Activated T-helper 1 cell treated with Interleukin-2 at 50 U/mL for 16 hours (primary cell): ENCODE measurements around the gene ZNF516.

Source experiments
- DNase-seq: peaks from one replicate; pipeline ENCODE4 v3.0.0-alpha.2; 2020; ENCODE audit warnings: low read depth

The ZNF516 gene

DNA sequence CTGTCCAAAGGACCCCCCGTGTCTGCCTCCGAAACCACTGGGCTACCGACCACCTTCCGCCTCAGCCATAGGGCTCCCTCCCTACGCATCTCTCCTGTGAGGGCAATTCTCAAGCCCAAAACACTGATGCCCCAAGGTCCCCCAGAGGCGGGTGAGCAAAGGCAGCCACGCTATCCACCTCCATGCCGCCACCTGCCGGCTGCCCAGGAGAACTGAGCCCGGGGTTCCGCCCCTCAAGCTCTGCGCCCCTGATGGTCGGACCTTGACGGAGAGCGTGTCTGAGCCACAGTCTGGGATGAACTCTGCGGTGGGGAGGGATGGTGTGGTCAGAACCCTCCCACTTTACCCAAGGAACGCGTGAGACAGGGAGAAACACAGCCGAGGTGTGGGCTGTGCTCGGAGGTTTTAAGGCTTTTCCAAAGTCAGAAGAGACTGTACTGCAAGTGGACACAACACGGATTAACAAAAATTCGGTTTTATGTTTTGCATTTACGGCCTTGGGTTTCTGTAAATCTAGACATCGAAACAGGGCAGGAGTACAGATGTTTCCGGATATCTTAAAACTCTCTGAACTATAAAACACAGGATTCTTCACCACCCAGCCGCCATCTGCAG, 114.1 kb downstream of the ZNF516 start:
- DNase-seq = no peak

DNA sequence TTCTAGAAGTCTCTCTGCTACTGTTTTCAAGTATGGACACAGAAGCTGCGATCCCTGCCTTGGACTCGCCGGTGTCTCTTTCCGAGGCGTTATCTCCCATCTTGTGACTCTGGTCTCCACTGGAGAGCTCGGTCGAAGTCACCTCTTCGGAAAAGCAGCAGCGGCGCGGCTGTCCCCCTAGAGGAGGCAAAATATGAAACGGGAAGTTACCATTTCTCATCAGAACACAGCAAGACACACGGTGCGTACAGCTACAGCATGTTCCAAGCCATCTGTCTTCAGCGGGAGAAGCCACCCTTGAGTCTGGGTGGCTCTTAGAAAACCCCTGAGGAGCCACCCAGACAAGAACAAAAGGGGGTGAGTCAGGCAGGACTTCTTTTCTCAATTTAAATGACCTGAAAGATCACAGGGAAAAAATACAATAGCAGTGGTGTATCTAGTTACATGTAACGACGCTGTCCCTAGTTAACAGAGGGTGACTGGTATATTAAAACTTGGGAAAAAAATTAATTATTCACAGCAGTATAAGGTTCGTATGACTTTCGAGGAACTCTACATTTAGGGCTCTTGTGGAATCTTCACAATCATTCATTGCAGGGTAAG, 114.8 kb downstream of the ZNF516 start:
- no peak for DNase-seq

DNA sequence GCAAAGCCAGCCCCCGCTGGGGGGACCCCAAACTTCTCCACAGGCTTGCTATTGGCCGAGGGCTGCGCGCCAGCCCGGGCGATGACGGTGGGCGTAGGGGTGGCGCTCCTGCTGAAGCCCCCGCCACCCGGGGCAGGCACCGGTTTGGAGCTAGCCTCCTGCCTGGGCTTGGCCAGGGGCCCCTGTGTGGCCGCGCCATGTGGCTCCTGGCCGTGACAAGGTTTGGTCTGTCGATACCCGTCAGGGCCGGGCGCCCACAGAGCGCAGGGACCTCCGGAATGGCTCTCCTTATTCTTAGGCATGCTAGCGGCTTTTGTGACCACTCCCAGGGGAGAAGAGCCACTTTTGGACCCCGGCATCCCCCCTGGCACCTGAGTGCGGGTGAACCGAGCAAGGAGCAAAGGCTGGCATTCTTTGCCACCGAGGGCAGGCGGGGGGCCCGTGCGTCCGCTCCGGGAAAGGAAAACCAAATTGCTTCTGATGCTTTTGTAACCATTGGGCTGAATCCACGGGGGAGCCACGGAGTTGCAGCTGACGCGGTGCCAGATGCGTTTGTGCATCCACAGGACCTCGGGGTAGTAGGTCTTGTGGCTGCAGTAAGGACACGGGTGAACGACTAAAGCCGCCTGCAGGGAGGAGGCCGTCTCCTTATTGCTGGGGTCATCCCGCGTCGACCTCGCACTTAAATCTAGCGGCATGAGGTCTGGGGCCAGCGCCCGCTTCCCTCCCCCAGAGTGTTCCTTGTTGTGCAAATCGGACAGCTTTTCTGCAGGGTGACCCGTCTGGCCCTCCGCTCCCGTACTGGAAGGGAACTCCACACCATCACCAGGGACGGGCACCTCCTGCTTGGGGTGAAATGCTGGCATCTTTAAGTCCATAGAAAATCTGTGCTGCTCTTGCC, 115.6 kb downstream of the ZNF516 start:
- no peak for DNase-seq

DNA sequence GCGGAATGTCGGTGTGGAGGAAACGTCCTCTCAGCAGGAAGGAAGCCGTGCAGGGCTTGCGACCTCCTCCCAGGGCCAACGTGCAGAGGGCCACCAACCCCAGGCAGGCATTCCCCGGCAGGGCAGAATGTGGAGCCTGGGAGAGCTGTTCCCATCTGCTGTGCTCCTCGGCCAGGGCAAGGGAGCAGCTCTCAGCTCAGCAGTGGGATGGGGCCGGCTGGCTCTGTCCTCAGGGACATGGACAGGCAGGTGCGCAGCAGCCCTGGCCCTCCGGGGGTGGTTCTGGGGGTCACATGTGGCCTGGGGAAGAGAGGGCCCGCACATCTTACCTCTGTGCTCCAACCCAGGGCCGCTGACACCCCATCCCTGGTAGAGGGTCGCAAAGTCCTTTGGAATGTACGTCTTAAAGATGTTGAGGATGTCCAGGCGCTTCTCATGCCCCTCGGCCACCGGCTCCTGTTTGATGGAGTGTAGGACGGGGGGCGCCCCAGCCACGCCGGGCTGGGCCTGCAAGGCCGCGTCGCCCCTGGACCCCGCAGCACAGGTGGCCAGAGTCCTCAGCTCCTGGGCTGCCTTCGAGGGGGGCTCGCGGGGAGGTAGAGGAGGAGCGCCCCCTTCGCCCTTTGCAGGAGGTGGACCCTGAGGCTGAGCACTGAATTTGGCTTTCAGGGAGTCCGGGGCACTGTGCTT, 116.4 kb downstream of the ZNF516 start:
- DNase-seq = no peak

DNA sequence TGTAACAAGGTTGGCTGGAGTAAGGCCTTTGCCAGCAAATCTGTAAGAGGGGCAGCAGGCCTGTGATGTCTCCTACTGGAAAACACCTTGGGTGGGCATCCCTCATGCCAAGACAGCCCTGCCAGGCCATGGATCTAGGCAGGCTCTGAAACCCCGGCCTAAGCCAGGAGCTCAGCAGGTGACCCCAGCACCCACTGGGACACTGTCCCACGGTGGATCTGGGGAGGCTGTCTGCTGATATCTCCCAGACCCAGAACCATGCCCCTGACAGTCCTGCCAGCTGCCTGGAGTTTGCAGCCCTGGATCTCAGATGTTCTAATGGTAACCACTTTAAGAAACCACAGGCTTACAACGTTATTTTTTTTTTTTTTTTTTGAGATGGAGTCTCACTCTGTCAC, 117.7 kb downstream of the ZNF516 start:
- no peak for DNase-seq

DNA sequence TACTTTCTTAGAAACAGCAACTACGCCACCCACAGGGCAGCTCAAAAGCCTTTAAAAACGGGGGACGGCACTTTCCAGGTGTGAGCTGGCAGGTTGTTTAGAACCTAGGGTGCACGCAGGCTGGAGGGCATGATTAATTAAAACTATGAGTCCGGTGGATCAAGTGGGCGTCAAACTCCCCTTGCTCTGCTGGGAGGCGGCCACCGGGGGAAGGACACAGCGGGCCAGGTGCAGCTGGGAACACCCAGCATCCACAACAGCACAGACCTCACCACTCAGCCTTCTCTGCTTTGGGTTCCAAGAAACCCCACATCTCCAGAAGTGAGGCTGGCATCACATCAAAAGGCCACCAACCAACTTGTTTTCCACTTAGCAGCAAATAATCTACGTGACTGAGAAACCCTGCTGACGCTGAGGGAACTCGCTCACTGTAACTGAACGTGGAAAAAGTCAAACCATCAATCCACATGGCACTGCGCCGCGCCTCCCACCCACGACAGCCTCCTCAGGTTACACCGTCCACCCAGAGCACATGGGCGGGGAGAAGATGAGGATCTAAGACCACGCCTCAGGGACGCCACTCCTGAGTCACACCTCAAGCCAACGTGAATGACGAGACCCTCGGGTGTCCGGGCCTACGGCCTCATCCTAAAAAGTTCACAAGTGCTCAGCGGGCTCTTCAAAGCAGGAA, 118.2 kb downstream of the ZNF516 start:
- no peak for DNase-seq

DNA sequence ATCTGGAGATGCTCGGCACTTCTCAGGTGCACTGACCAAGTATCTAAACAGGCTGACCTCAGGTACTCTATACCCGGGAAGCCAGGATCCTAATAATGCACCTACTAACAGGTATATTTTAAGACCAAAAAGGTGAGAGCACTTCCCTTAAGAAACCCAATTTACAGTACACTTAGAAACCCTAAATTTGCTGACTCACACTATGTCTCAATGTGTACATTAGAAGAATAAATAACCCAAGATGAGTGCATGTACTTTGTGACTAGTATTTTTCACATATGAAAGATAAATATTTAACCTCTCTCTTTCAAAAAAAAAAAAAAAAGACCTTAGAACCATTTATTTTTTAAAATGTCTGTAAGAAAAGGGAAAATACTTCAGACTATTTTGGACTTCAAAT, 118.8 kb downstream of the ZNF516 start:
- no peak for DNase-seq

DNA sequence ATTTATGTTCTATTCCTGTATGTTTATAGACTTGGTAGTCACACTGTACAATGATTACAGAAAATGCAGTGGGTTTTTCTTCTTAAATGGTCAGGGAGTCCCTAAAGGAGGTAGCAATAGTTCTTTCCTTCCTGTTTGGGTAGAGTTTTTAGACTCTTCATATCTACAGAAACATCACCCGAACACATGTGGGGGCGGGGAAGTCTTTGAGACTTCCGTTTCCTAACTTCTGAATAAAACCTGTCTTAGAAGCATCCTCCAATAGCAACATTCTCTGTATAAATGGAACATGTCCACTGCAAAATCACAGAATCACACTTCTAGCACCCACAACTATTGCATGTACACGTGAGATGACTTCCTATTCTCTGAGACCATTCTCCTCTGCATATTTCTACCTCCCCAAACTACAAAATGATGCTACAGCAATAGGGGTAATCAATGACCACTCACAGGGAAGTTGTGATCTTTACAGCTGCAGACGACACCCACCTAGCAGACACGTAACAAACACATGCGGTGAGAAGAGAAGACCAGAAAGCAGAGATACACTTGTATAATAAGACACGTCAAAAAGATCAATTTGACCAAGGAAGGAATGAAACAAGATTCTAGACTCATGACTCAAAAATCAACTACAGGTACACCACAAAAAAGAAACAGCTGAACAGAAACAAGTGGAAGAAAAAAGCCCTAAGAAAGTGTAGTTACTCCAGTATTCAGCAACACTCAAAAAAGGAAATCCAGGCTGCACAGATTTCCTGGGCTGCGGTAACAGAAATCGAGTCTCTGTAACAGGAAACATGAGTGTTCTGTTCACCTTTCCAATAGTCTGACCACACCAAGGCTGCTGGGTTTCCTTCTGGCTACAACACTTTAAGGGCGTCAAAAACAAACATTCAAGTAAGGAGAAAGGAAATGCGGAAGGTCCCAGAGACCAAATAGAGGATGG, 120.4 kb downstream of the ZNF516 start:
- no peak for DNase-seq

DNA sequence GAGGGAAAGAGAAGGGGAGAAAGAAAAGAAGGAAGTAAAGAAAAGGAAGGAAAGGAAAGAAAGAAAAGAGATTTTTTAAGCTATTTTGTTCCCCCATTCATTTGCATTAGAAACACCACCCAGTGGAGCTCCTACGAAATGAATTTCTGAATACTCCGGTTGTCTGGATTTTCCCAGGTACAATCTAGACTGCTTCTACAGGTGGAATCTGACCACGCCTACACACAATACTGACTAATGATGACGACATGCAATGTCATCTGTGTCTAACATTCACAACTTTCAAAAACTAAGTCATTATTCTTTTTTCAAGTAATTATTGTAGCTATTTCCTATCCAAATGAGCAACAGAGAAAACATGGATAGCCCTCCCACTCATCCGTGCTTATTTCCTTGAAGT, 121.7 kb downstream of the ZNF516 start:
- DNase-seq = no peak

DNA sequence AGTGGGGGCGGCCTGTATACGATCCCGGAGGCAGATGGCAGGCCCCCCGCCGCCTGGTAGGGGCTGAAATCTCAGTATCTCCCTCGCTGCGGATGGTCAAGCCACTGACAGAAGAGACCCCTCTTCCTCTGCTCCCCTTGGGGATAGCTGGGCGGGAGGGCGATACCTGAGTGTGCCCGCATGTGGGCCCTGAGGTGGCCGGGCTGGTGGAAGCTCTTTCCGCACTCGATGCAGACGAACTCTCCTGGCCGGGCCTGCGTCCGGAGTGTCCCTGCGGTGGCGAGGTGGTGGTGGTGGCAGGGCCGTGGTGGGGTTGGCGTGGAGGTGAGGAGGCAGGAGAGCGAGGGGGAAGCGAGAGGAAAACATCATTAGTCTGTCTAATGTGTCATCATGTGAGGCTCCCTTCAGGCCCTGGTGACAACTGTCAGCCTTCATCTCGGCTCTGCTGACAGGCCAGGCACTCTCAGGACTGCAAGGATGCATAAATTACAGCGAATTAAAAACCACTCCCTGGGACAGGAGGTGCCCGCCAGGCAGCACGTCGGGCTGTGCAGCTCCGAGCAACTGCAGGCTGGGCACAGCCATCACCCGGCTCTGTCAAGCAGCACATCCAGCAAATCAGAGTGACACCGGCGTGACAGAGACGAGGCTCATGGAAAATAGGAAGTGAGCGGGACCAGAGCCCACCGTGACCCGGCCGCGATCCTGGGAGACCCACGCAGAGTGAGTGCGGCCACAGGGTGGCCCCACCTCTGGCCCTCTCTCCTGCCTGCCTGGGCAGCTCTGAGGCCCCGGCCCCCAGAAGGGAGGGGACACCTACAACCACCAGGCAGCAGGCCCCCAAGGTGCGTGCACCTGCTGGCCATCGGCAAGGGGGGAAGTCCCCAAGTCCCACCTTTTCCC, 123.5 kb downstream of the ZNF516 start:
- DNase-seq = no peak

DNA sequence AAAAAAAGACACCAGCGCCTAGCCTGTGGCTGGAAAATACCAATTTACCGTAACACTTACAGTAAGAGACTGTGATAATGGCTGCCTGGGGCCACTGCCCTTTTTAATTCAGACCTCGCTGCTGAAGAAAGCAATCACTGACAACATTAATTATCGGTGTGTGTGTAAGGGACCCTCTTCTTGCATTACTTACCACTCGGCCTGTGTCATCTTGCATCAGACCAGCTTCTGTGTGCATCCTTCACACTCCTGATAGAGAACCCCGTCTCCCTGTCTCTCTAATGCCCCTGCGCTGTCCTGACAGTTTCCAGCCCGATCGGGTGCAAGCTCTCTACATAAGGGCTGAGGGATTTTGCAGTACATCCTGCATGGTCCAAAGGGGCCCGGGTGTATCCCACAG, 124.4 kb downstream of the ZNF516 start:
- no peak for DNase-seq

DNA sequence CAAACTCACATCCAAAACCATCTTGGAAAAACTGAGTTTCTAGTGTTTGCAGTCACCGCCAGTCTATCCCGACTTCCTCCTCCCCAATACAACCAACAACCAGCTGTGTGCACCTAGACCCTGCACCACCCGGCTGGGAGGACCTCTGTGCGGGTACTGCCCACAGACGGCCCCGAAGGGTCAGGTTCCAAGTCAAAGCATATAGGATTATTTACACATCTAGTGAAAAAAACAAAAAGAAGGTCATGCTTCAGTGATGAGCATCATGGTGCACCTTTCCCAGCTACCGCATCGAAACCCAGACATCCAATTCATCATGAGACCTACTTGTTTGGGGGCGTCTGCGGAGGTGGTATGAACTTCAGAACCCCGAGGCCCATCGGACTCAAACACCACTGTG, 124.8 kb downstream of the ZNF516 start:
- DNase-seq = no peak

DNA sequence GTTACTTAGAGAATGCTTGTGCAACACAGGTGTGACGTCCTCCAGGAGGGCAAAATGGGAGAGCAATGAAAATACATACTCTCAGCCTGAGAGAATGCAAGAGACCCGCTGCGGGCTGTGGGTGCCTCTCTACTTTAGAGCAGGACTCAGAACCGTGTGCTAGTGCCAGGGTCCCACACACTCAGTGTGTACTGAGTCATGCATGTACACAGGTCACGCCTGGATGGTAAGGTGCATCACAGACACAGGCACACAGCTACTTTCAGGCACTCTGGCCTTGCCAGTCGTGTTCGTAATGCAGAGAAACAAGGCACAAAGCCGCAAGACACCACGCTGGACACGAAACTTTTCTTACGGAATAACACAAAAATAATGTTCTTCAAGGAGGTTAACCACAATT, 125.3 kb downstream of the ZNF516 start:
- DNase-seq = no peak

DNA sequence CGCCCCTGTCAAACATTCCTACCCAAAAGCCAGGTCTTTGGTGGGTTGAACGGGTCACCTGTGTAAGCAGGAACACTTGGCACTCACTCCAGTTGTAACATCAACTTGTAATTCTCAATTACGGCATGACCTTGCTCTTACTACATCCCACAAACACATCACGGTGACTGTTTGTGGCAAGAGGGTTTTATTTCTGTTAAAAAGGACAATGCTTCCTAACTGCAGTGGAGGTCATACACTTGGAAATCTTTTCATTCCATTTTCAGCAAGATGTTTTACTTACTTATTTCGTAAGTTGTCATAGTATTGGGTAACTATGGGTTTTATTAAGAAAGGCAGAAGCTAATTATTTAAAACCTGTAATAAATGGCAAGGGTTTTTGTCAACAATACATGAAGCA, 126.1 kb downstream of the ZNF516 start:
- no peak for DNase-seq

DNA sequence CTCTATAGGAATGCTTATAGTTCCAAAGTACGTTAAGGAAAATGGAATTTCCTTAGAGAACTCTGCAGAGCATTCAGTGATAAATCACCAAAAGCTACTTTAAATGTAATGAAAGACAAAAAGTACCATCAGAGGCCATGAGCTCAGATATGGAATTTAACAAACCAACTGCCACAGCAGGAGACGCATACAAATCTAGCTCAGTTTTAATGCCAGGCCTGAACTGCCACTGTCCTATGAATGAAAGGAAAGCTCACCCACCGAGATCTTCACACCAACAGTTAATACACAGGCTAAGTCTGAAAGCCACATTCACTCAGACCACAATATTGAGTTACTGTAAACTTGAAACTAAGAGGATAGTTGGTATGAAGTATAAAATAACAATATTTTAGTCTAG, 126.8 kb downstream of the ZNF516 start:
- DNase-seq = no peak

DNA sequence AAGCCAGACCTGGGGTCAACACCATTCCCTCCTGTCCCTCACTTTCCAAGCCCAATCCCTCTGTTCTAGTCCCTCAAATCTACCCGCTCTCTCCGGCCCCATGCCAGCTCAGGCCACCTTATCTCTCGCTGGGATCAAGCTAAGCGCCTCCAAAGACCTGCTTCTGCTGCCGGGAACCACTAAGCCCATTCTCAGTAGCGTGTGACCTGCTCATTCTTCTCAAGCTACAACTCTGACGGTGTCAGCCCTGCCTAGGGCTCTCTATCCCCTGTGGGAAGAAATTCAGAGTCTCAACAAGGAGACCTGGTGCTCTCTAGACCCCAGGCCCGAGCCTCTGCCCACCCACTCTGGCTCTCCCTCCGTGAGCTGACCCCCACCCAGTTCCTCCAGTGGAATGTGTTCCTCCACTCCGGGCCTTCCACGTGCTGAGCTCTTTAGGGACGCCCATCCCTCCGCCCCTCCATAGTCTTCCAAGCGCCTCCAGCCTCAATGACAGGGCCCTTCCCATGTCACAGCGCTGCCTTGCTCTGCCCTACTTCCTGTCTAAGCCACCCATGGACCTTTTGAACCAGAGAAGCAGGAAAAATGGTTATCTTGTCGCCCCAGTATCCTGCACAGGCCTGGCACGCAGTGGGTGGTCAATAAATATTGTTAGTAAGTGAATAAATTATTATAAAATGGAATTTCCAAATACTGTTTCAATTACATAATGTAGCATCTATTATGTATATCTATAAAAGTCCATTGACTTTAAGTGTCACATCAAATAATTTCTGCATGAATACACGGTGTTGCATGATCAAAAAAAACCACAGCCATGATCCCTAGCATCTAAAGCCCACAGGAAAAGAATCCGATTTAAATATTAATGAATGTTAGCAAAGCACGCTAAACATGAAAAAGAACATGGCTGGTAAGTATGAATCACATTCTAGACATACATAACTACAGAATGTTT, 127.6 kb downstream of the ZNF516 start:
- no peak for DNase-seq

DNA sequence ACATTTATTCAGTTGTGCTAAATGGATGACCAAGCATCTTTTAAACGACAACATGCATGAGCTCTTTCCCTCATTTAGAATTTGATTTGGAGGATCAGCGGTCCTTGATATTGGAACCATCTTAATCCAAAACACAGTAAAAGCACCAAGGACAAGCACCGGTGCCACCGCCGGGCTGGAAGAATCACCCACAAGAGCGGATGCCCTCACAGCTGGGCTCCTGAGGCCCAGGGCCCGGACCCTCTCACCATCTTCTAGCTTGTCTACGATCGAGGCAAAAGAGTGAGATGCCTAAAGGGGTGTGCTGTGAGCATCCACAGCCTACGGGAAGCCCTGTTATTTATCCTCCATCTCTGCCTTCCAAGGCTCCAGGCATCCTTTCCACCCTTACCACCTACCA, 129.5 kb downstream of the ZNF516 start:
- DNase-seq = no peak
